Measurements from ENCODE around the gene RSPH1.

- TF ChIP-seq POLR2AphosphoS5 (IDR thresholded peaks at IDR 0.05; ENCODE audit: borderline replicate concordance, low read depth, low read length) (no peak), EZH2 (IDR thresholded peaks at IDR 0.05) (no peak), FOXP2 (optimal IDR thresholded peaks at IDR 0.05; ENCODE audit: control extremely low read depth, extremely low read length, insufficient read depth) (no peak)
These were observed 28.7 kb downstream of the RSPH1 start for GRCh38 chr21:42467140-42467983.
